Midbrain (tissue), 1 donor: ENCODE data around the gene MOCS1.
A peak's percentile ranks its signal among the peaks of the same experiment; 100 is the strongest.
"Not testable (repeated sequence)": the region's sequence is repeated elsewhere in the genome, so short reads cannot be mapped to it uniquely, and the experiment has no call there.

Experiments
- DNase-seq: peaks from one replicate; lab custom pipeline; 2025; lab: John Stamatoyannopoulos, UW

Gene MOCS1

DNA sequence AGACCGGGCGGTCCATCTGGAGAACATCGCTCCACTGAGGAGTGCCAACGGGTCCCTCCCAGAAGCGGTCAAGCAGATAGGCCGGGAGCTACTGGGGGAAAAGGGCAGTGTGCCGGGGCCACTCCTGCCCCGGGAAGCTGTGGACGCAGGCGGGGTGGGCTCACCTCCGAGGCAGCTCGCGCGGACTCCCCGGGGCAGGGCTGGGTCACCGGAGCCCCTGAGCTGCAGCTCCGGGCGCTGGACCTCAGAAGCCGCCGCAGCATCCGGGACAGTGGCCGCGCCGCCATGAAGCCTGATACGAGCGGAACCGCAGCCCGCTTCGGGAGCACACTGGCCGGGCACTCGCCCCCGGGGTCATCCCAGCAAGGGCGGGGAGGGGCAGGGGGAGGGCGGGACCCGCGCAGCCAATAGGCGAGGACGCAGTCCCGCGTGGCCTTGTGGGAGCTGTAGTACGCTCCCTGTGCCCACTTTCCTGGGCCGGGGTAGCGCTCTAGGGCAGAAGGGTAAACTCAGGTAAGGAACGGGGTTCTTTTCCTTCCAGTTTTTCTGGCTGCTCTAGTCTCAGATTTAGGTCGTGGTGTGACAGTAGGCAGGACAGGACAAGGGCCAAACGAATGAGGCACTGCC, at the start of gene MOCS1:
Gene MOCS1 (minus strand): TSS at position 332 of the 627 bp plus-strand sequence. CDS start 45 bp downstream, at position 287.
- peak; percentile 91 for DNase-seq

GRCh38 chr6:39984051-39984450, 49.8 kb upstream of the MOCS1 start:
- no peak for DNase-seq

DNA sequence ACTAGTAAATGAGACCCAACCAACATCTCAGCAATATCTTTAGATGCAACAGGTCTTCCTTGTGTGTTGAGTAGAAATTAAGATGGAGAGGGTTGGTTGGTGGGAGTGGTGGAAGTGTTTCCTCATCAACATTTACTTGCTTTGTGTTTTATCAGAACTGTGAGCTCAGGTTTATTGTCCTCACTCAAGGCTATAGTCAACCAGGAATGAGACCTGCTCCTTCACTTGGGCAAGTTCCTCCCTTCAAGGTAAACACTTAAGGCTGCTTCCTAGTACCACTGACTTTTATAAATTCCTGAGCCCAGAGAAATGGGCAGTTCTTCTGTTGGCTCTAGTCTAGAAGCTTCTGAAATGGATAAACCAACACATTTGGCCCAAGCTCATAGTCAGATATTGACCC, 48.9 kb upstream of the MOCS1 start:
- no peak for DNase-seq

- no peak for DNase-seq
Measured at GRCh38 chr6:39982720-39983119, 48.5 kb upstream of the MOCS1 start.

DNA sequence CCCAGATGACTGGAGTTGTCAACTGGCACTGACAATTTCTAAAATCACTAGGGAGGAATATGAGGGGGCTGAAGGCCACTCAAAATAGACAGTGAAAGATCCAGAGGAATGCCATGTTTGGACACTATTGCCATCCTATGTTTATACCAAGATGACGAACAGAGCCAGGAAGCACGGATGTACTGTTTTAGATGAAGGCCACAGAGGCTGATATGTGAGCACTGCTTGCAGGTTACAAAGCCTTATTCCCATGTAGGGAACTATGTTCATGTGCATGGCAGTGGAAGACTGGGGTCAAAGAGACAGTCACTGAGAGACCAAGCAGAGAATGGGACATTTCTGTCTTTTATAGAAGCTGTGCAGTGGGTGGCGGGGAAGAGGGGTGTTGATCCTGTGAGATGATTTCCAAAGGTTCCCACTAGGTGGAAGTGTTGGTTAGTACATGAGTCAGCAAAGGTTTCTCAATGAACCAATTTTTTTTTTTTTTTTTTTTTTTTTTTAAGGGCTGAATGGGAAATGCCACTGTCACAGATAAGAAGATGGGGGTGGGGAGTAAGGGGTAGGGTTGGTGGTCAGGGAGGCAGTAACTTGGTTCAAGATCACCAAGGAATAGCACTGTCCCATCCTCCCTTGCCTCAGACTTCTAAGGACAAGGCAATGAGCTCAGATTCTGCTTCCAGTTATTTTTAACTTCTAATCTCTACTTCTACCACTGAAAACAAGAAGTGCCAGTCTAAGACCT, 46.7 kb upstream of the MOCS1 start:
- peak; percentile 5 for DNase-seq

- no peak for DNase-seq
Measured at GRCh38 chr6:39979461-39980328, 45.4 kb upstream of the MOCS1 start.

DNA sequence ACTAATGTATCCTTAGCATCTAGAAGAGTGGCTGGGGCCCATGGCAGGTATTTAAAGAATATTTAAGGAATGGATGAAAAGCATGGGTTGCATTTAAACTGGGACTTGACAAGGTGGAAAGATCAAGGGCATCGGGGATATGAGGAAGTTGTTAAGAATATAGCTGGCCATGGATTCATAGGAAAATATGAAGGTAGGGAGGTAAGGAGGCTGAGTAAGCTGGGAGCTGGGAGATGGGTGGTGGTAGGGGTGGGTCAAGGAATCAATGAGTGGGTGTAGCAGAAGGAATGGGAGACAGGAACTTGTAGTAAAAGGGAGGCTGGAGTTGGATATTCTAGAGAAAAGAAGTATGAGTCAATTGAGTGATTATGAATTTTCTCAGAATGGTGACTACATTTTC, 44.0 kb upstream of the MOCS1 start:
- DNase-seq: no peak

DNA sequence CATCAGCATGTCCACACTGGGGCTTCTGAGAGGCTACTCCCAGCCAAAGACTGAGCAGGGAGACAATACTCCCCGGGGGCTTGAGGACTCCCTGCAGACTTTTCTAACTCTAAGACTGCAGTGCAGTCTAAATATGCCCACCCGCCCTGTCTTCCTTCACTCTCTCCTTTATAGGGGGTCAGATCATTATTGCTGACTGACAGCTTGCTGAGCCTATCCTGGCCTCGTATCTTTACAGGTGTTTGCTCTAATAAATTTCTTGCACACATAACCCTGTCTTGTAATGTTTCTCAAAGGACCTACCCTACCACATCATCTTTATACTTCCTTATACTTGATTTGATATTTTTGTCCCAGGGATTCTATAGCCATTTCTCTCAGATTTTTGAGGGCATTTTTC, 39.4 kb upstream of the MOCS1 start:
- DNase-seq: no peak

GRCh38 chr6:39972717-39973116, 38.5 kb upstream of the MOCS1 start:
- not testable (repeated sequence) for DNase-seq

- DNase-seq: not testable (repeated sequence)
Measured at GRCh38 chr6:39971131-39971530, 36.9 kb upstream of the MOCS1 start.

GRCh38 chr6:39965751-39966150, 31.5 kb upstream of the MOCS1 start:
- no peak for DNase-seq

DNA sequence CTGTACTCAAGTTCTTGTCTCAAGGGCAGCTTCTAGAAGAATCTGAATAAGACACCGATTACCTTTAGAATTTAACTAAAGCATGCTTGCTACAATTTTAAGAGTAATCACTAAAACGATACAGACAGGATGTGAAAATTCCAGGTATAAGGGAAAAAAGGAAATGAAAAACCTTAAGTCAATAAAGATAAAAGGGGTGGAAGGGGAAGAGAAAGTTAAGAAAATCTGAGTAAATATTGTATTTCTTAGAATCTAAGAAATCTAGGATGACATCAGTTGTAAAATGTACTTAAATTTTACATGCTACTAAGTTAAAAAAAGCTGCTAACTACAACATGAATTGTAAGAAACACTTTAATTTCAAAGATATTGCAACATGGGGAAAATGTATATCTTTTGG, 30.3 kb upstream of the MOCS1 start:
- DNase-seq: no peak

- no peak for DNase-seq
Measured at GRCh38 chr6:39964094-39964493, 29.8 kb upstream of the MOCS1 start.

GRCh38 chr6:39962831-39963230, 28.6 kb upstream of the MOCS1 start:
- no peak for DNase-seq

DNA sequence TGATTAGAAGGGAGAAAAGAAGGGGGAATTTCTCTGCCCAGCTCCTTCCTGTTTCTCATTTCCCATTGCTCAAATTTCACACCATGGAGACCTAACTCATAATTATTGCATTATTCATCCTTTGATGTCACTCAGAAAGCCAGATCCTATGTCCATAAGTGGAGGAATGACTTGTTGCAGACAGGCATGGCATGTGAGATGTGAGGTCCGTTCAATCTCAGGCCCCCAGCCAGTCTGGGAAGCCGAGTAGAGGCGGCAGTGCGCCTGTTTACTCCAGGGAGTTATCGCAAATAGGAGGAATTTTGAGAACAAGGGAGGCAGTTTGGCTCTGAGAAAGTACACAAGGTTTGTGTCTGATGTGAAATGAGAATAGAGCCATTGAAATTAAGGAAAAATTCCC, 26.9 kb upstream of the MOCS1 start:
- DNase-seq: no peak

GRCh38 chr6:39958947-39959346, 24.7 kb upstream of the MOCS1 start:
- DNase-seq: no peak

DNA sequence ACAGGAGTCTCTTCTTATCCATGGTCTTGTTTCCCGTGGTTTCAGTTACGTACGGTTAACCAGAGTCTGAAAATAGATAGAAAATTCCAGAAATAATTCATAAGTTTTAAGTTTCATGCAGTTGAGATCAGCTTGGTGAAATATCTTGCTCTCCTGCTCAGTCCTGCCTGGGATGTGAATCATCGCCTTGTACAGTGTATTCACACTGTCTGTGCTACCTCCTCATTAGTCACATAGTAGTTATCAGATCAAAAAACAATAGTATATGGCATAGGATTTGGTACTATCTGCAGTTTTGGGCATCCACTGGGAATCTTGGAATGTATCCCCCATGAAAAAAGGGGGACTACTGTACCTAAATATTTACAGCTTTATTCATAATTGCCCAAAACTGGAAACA, 22.7 kb upstream of the MOCS1 start:
- no peak for DNase-seq

DNA sequence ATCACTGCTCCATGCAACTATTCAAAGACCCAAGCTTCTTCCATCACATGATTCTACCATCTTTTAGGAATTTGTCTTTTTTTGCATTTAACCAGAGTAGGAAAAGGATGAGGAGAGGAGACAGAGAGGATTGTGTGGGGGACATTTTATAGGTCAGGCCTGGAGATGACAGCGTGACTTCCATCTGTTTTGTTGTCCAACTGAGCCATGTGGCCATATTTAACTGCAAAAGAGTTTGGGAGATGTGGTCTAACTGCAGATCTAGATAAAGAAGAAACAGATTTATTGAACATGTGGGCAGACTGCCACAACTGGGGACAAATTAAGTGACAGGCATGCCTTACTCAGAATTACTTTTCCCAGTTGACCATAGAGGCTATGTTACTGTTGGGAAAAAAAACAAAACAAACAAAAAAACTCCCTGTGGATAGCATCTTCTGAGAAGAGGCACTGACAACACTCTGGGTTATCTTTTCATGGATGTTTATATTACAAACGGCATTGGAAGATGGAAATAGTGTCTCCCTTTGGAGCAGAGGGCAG, 18.9 kb upstream of the MOCS1 start:
- no peak for DNase-seq

DNA sequence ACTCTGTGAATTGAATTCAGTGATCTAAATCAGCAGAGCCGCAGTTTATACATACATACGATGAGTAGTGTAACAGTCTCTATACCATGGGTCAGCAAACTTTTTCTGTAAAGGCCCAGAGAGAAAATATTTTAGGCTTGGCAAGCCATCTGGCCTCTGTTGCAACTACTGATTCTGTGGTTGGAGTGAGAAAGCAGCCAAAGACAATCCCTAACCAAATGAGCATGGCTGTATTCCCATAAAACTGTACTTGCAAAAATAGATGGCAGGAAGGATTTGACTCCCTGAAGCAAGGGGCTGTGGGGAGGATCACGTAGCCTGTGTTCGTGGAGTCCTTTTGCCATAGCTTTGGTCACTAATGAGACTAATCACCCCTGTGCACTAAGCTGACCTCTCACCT, 17.9 kb upstream of the MOCS1 start:
- DNase-seq: no peak

DNA sequence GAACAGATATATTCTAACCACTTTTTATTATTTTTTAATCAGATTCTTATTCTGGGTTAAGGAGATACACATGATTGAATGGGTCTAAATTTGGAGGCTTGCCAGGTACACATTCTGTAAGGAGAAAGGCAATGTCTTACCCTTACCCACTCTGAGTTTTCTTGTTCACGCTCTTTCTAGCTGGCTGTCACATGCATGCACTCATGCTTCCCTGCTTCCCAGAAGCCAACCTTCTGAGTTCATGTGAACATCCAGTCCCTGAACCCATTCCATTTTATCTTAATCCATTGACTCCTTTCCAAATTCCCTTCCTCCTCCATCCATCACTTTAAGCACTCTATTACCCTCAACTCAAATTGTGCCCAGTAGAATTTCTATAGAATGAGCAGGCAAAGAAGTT, 17.5 kb upstream of the MOCS1 start:
- DNase-seq: no peak

GRCh38 chr6:39951191-39951590, 16.9 kb upstream of the MOCS1 start:
- DNase-seq: no peak

DNA sequence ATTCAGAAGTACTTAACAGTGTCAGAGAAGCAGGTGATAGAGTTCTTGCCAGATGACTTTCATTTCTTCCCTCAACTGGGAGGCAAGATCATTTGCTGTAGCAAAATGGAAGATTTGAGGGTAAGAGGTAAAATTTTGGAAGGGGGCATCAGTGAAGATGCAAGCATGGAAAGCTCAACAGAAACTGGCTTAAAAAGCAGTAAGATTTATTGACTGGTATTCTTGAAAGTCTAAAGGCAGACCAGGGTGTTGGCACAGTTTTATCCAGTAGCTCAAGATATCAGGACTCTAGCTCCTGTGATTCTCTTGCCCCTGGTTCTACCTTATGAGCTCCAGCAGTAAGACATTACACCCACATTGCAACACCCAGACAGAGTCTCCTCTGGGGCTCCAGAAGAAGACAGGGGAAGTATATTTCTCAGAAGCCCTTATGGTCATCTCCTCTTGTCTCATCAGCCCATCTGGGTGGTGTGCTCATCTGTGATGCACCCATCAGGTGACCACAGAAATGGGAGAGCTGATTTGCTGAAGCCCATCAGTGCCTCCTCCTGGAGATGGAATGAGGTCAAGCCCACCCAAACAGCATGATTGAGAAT, 16.0 kb upstream of the MOCS1 start:
- DNase-seq: no peak
